NCI-H146 treated with DMSO at 0.1 percent for 48 hours (cell line): ENCODE measurements around the gene COX5B.
"Not testable (repeated sequence)": the region's sequence is repeated elsewhere in the genome, so short reads cannot be mapped to it uniquely, and the experiment has no call there.

Experiments used
- DNase-seq: peaks from one replicate; lab custom pipeline; 2025; ENCODE audit not compliant: unreplicated experiment; lab: John Stamatoyannopoulos, UW

Gene COX5B, protein sequence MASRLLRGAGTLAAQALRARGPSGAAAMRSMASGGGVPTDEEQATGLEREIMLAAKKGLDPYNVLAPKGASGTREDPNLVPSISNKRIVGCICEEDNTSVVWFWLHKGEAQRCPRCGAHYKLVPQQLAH

DNA sequence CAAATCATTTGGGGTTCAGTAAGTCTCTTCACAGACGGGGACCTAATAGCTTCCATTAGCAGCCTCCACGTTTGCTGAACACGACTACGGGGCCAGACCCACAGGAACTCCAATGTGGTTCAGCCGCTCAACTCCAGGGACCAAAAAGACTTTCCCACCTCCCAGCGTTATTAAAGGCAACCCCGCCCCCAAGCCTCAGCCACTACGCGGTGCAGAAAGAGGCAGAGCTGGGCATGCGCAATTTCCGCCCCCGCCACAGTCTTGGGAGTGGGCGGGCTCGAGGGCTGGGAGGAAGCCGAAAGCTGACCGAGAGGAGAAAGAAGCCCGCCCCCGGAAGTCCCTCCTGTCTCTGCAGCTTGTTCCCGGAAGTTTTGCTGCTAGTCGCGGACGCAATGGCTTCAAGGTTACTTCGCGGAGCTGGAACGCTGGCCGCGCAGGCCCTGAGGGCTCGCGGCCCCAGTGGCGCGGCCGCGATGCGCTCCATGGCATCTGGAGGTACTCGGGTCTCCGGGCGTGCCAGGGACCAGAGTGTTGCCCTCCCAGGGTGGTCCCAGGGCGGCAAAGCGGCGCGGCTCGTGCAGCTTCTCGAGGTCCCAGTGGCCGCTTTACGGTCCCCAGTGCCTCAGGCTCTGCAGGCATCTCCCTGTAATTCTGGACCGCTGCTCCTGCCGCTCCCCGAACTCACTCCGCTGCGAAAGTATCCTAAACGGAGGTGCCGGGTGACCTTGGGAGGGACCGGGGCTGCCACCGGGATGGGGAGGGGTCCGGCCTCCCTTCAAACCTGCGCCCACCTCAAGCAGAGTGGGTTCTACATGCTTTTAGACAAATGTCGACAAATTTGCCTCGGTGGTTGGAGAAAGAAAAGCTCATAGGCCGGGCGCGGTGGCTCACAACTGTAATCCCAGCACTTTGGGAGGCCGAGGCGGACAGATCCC lies at the start of gene COX5B:
TSS of gene COX5B (plus strand) at position 368 of the 935 bp plus-strand sequence. CDS start at position 393, 25 bp downstream.
- peak; percentile 98 for DNase-seq

DNA sequence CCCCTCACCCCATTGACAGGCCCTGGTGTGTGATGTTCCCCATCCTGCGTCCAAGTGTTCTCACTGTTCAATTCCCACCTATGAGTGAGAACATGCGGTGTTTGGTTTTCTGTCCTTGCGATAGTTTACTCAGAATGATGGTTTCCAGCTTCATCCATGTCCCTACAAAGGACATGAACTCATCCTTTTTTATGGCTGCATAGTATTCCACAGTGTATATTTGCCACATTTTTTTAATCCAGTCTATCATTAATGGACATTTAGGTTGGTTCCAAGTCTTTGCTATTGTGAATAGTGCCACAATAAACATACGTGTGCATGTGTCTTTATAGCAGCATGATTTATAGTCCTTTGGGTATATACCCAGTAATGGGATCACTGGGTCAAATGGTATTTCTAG lies 49.7 kb upstream of the COX5B start:
- DNase-seq, result not testable (repeated sequence)

DNA sequence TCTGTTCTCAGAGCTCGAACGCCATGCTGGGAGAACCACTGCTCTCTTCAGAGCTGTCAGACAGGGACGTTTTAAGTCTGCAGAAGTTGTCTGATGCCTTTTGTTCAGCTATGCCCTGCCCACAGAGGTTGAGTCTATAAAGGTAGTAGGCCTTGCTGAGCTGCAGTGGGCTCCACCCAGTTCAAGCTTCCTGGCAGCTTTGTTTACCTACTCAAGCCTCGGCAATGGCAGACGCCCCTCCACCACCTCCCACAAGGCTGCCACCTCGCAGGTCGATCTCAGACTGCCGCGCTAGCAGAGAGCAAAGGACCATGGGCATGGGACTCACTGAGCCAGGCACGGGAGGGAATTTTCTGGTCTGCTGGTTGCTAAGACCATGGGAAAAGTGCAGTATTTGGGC lies 44.3 kb upstream of the COX5B start:
- DNase-seq, result not testable (repeated sequence)

DNA sequence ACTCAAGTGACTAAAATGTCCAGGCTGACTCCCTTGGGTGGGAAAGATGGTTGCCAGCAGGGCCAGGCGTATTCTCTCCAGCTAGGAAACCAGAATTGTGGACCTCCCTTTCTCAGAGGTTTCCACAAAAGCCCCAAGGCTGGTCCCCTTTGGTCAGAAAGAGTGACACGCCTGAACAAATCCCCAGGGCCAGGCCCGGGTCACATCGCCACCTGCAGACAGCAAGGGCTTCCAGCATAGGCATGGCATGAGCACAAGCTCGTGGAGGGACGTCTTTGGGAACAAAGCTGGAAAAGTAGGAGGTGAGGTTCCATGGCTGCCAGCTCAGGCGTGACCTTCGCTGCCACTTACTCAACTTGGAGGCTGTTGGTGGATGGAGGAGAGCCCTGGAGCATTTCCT lies 40.8 kb upstream of the COX5B start:
- DNase-seq, result not testable (repeated sequence)

DNA sequence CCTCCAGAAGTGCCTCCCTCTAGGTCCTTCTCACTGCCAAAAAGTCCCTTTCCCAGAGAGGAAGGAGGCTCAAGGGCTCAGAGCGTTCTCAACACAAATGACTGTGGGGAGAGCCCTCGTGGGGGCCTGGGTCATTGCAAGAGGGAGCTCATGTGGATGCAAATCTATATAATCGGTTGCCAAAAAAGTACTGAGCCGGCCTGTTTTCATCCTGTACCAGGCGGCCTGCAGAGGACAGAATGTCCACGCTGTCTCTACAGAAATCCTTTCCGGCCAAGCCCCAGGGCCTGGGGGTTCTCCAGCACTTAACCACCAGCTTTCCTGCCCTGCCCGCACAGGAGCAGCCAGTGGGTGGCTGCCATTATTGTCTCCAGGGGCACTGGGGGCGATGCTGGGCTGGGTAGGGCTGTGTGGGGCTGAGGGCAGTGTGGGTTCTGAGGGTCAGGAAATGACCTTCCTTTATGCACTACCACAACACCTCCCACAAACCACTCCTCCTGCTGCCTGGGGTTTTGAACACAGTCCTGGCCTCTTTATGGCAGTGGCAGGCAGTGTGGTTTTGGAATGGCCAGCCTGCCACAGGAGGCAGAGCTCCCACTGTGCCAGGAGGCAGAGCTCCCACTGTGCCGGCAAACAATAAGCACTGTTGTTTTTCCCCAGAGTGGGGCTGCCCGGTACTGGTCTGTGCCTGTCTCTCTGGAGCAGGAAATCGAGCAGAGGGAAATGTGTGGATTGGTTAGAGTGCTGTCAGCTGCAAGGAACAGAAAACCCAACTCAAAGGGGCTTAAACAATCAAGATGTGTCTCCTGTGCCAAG lies 40.1 kb upstream of the COX5B start:
- DNase-seq, result not testable (repeated sequence)

DNA sequence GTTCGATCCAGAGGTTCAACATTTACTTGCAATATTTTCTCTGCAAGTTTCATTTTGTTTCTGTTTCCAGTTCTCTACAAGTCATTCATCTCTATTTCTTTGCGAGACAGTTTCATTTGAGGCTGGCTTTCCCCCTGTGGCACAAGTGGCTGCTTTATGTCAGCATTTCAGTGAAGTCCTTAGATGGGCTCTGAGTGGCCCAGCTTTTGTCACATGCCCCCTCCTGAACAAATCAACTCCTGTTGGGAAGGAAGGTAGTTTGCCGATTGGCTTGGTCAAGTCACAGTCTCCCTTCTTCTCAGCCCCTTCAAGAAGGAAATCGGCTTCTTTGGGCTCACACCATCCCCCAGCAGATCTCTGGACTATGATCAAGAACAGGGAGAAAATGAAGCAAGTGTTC lies 37.1 kb upstream of the COX5B start:
- DNase-seq, result not testable (repeated sequence)

DNA sequence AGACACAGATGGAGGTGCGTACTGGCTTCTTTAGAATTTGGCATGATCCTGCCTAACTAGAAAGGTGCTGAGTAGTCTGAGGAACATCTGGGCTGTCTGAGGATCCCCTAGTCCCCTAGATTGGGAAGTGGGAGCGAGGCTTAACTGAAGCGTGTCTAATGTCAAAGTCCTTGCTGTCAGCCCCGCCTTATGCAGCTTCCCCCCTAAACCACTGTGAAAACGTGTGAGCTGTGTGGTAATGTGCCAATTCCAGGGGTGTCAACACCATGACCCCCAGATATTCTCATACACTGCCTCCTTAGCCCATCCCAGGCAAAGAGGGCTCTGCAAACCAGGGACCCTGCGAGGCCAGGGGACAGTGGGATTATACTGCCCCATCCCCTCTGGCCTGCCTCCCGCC lies 34.0 kb upstream of the COX5B start:
- DNase-seq, result not testable (repeated sequence)

DNA sequence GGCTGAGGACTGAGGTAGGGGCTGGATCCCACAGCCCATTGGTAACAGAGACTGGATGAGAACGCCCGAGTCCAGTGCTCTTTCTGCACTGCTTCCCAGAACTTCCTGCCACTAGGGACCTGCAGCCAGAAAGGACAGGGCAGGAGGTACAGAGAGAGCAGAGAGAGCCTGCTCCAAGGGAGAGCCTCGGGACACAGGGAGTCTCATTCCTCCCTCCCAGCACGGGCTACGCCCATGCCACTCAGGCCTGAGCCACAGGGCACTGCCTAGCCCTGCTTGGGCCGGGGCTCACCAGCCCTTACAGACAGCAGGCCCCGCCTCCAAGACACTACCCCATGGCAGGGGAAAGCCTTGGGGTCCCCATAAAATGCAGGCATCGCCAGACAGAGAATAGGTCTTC lies 30.1 kb upstream of the COX5B start:
- not testable (repeated sequence) for DNase-seq

DNA sequence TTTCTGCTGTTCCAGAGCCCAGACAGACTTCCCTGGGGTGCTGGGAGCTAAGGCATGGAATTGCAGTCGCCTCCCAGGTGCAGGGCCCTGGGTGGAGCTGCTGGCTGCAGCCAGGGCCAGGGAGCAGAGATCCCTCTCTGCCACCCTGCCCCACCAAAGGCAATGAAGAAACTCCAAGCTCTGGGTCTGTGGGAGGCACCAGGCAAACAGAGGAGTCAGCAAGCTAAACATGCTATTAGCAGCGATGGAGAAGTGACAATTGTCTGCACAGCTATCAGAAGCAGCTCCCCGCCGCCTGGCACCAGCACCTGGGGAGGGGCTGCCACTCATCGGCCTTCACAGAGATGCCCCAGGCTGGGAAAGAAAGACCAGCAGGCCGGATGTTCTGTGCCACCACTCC lies 28.0 kb upstream of the COX5B start:
- no peak for DNase-seq

DNA sequence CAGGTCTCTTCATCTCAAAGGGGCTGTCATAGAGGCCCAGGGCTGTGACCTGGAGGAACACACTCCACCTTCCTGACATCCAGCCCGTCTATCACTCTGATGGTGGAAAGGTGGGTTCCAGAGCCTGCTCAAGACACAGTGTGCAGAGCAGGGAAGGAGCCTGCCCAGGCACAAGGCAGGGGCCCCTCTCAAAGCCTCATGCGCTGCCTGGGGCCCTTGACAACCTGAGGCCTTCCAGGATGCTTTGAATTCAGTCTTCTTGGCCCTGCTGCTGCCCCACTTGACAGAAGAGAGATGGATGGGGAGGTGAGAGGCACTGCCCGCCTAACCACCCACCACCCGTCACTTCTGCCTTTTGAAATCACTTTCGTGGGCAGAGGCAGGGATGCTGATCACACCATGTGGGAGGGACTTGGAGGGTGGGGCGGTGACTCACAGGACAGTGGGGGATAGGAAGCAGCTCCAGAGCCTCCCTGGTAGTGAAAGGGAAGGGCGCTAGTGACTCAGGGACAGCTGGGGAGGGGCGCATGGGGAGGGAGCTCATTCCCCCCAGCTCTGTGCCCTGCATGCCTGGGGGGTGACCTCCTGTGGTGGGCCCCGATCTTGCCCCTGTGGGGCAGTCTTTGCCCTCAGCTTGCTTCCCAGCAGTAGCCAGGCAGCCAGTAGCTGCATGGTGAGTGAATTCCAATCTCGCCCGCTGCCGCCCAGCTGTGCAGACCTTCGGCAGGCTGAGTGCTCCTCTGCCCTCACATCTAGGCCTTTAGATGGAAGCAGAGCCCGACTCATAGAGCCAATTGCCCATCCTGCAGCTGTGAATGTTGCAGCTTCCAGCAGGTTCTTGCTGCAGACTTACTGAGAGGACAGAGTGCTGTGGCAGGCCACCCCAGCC lies 26.7 kb upstream of the COX5B start:
- DNase-seq, result not testable (repeated sequence)

DNA sequence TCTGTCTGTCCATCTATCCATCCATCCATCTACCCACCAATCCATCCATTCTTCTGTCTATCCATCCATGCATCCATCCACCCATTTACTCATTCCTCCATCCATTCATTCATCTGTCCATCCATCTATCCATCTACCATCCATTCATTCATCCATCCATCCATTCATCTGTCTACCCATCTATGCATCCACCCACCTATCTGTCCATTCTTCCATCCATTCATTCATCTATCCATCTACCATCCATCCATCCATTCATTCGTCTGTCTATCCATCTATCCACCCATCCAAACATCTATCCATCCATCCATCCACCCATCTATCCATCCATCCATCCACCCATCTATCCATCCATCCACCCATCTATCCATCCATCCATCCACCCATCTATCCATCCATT lies 25.4 kb upstream of the COX5B start:
- DNase-seq, result not testable (repeated sequence)

DNA sequence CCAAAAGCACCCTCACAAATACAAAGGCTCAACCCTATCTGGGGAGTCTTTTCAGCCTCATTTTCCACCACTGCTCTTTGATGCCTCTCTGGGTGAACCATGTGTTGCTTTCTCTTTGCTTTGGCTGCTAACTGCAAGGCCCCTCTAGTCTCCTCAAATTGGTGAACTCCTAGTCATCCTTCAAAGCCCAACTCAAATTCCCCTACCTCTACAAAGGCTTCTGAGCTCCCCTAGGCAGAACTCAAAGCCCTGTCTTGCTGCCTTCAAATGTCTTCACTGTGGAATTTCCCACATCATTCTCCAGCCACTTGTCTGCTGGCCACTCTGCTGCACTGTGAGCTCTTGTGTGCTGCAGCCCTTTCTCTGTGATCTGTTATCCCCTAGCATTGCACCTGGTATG lies 22.9 kb upstream of the COX5B start:
- not testable (repeated sequence) for DNase-seq

DNA sequence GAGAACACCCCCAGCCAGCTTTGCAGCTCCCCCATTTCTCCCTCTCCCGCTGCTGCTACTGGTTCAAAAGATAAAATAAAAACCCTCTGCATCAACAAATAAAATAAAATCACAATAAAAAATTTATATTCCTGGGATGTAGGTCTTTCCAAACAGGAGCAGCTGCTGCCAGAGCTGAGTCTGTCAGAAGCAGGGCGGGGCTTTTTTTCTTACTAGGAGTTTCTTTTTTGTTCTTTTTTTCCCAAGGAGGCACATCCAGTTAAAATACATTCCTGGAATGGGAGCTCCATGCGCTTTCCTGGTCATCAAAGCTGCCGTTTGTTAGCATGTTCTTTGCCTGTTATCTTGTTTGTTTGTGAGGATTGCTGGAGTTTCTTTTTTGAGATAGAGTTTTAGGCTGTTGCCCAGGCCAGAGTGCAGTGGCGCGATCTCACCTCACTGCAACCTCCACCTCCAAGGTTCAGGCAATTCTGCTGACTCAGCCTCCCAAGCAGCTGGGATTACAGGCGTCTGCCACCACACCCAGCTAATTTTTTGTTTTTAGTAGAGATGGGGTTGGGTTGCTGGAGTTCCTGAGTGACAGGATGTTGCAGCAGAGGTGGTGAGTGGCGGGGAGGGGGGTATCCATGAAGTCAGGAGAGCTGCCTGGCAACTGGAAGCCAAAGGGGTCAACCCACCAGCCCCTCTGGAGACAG lies 20.4 kb upstream of the COX5B start:
- not testable (repeated sequence) for DNase-seq

DNA sequence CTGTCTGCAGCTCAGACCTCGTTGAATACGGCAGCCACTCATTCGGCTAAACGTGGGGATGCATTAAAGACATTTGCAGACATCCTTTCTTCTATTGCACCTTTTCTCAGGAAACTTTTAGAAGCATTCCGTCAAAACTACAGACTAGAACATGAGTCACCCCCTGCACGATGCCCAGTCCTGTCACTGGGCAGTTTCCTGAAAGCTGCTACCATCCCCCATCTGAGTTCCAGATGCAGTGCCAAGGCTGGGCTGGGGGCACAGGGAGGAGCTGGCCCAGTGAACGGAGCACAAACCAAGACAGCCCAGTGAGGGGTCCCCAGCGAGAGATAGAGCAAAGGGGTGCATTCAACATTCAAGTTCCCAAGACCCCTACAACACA lies 19.8 kb upstream of the COX5B start:
- not testable (repeated sequence) for DNase-seq

DNA sequence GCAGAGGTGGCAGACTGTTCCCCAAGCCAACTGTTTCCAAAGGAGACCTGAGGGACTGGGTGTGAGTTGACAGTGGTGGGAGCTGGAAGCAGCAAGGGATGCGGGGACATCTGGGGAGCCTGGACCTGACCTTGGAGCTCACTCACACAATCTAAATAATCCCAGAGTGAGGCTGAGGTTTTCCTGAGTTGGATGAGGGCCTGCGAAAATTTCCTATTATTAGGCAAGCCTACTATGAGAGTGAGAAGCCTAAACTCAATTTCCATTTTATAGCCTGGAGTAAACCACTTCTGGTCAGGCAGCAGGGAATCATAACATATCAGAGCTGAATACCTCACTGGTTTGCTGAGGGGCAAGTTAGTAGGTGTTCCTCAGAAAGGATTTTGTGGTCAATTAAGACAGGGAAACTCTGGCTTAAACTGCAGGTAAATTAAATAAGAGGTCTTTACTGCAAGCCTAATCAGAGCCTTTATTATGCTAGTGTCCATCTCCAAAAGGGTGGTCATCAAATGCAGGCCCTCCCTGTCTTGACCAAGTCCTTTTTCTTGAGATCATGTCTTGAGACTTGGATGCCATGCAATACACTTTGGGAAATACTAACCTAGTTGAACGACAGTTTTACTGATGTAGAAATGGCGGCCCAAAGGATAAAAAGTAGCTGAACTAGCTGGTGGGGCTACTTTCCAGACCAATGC lies 1.7 kb upstream of the COX5B start:
- DNase-seq, result no peak

DNA sequence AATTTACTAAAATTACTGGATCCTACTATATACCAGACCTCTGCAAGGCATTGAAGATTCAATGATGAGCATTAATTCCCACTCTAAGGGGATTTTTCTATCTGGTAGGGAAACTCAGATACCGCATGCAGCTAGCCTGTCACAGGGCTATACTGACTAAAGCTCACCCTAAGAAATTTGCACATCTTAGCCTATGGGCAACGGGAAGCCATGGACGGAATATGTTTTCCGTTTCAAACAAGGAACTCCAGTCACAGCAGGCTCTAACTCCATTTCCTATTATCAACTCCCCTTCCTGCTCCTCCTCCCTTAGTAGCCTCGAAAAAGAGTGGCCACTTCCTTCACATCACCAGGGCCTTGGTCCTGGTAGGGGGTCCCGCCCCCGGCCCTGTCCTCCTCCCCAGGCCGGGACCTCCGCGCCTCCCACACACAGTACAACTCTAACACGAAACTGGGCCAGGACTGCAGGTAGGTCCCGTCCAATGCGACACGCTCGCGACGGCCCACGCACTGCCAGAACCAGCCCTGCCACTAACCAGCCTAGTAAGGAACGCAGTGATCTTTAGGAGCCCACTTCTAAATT lies 659 bp upstream of the COX5B start:
- peak; percentile 18 for DNase-seq

DNA sequence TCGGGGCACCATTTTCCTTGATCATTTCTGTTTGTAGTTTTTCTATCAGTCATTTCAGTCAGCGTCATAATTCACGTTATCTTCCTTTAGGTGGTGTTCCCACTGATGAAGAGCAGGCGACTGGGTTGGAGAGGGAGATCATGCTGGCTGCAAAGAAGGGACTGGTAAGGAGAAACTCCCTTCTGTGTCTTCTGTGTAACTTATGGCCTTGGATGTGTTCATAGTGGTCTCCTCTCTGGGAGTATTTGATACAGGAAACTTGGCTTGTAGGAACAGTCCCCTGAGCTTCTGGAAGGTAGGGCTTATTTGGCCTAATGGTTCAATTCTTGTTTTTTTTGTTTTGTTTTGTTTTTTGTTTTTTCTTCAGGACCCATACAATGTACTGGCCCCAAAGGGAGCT lies 1.1 kb downstream of the COX5B start:
- DNase-seq, result no peak

DNA sequence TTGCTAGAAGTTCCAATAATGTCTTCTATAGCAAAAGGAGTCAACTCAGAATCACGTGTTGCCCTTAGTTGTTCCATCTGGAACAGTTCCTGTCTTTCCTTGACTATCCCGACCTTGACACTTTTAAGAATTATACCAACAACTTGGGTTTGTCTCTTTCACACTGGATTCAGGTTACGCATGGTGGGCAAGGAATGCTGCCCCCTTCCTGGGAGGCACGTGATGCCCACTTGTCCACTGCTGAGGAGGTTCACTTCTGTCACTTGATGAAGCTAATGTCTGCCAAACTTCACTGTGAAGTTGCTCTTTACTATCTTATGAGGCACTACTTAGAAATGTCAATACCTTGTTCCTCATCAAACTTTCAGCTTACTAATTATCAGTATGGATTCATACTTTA lies 5.3 kb downstream of the COX5B start:
- DNase-seq, result no peak

DNA sequence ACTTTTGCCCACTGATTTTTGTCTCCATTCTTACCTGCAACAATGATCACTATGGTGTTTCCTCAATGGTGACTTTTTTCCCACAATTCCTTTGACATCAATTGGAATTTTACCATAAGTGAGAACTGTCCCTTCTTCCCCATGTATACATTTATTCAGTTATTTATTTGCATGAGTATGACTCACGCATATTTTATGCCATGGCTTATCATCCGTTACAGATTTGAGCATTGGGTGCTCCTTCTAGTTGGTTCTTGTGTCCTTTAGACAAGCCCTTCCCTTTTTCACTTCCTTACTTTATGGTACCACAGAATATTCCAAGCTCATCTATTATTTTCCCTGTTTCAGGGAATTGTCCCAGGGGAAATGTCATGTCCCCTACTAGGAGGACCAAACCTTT lies 7.6 kb downstream of the COX5B start:
- no peak for DNase-seq
